ENCODE data around the gene CFAP57.

DNA sequence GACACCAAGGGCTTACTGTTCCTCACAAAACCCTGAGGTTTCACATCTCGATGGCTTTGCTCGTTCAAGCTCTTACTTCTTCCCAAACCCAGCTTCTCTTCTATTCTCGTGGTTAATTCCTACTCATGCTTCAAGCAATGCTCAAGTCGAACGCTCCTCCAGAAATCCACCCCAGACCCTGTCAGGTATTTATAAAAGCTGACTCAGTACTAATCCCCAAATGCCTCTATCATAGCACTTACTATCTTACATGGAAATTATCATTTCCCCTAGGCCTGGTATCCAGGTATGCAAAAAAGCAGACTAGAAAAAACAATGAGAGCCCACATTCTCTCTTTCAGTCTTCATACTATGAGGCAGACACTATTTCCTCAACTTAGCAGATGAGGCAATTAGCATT, 6.4 kb upstream of the CFAP57 start:
- TF ChIP-seq ZNF274 (IDR thresholded peaks at IDR 0.05; ENCODE audit: low read depth, low read length): no peak
- TF ChIP-seq YY1 (IDR thresholded peaks at IDR 0.05; ENCODE audit: insufficient read depth, insufficient read length): no peak
